ENCODE results near the gene FMN1. TPM values are rescaled to one million over a fixed set of nuclear protein-coding genes. Genes with fewer than 3 reads are reported as not detected.

FMN1 gene
- total and polyA plus RNA-seq, 7 donors = 3.0 to 19.9 (median 6.7) TPM

DNA sequence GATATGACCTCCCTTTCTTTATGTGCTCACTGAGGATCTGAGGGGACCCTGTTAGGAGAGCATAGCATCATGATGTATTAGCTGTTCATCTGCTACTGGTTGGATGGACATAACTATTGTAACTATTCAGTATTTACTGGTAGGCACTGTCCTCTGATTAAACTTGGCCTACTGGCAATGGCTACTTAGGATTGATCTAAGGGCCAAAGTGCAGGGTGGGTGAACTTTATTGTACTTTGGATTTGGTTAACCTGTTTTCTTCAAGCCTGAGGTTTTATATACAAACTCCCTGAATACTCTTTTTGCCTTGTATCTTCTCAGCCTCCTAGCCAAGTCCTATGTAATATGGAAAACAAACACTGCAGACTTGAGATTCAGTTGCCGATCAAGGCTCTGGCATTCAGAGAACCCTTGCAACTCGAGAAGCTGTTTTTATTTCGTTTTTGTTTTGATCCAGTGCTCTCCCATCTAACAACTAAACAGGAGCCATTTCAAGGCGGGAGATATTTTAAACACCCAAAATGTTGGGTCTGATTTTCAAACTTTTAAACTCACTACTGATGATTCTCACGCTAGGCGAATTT lies 461.8 kb downstream of the FMN1 start:
- peaks cover 0 to 4% (median under 1%) of the 10 kb centered on the region in 4 donors for H3K9me3 ChIP-seq
- 81 to 88% methylated on average over 6 of the region's 6 CpGs for WGBS, 2 donors
- H3K4me3 ChIP-seq = no peak overlapping the region
- no peak for DNase-seq
- no peaks in the 10 kb centered on the region for H3K27me3 ChIP-seq
- TF ChIP-seq POLR2AphosphoS5 (IDR thresholded peaks at IDR 0.05) (no peak), POLR2A (IDR thresholded peaks at IDR 0.05) (no peak)
- H3K27ac ChIP-seq = no peak overlapping the region
- no peaks in the 10 kb centered on the region for H3K36me3 ChIP-seq
- intact Hi-C loops (cut with DNase I) = no loop called here
- peaks cover 0 to 3% (median 0%) of the 10 kb centered on the region in 4 donors for H3K4me1 ChIP-seq

DNA sequence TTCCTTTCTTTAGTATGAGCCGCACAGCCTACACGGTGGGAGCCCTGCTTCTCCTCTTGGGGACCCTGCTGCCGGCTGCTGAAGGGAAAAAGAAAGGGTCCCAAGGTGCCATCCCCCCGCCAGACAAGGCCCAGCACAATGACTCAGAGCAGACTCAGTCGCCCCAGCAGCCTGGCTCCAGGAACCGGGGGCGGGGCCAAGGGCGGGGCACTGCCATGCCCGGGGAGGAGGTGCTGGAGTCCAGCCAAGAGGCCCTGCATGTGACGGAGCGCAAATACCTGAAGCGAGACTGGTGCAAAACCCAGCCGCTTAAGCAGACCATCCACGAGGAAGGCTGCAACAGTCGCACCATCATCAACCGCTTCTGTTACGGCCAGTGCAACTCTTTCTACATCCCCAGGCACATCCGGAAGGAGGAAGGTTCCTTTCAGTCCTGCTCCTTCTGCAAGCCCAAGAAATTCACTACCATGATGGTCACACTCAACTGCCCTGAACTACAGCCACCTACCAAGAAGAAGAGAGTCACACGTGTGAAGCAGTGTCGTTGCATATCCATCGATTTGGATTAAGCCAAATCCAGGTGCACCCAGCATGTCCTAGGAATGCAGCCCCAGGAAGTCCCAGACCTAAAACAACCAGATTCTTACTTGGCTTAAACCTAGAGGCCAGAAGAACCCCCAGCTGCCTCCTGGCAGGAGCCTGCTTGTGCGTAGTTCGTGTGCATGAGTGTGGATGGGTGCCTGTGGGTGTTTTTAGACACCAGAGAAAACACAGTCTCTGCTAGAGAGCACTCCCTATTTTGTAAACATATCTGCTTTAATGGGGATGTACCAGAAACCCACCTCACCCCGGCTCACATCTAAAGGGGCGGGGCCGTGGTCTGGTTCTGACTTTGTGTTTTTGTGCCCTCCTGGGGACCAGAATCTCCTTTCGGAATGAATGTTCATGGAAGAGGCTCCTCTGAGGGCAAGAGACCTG lies 463.5 kb downstream of the FMN1 start:
- Histone ChIP-seq H3K27me3 (no peaks in the 10 kb centered on the region), H3K4me1 (peaks cover 0 to 3% (median 0%) of the 10 kb centered on the region in 4 donors), H3K9me3 (peaks cover 0 to 4% (median under 1%) of the 10 kb centered on the region in 4 donors), H3K27ac (no peak overlapping the region), H3K4me3 (no peak overlapping the region), H3K36me3 (no peaks in the 10 kb centered on the region)
- DNase-seq = no peak
- WGBS, 2 donors = 38 to 53% methylated on average over 27 of the region's 27 CpGs
- TF ChIP-seq EP300 (IDR thresholded peaks at IDR 0.05) (no peak), POLR2A (IDR thresholded peaks at IDR 0.05) (no peak), POLR2AphosphoS5 (IDR thresholded peaks at IDR 0.05) (no peak)
- intact Hi-C loops (cut with DNase I) = no loop called here

DNA sequence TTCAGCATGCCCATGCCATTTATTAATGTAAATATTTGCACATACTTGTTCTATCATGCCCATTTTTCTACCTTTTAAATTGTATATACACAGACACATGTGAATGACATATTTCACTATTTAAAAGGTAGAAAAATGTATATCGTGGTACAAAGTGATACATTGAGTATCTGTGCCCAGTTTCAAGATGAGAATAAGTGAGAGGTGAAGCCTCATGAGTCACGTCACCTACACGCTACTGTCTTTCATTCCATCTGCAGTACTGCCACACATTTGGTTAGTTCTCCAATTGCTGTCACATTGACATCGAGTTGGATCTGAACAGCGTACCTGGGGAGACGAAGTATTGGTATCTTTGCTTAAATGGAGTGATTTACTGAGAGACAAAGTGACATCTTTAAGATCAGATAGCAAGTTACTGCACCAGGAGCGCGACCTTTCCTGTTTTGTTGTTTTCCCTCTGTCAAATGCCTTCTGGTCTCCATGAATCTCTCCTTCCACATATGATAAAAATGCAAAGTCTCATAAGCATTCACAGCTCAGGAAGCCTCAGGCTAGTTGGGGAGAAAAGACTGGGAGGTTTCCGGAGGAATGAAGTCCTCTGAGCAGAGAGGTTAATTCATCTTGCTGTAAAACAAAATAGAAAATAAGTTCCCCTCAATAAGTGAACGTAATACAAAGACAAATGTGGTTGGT lies 464.7 kb downstream of the FMN1 start:
- H3K4me1 ChIP-seq = peaks cover 0 to 3% (median 0%) of the 10 kb centered on the region in 4 donors
- H3K27me3 ChIP-seq = no peaks in the 10 kb centered on the region
- no peak for DNase-seq
- TF ChIP-seq EP300 (IDR thresholded peaks at IDR 0.05) (no peak), POLR2AphosphoS5 (IDR thresholded peaks at IDR 0.05) (no peak), POLR2A (IDR thresholded peaks at IDR 0.05) (no peak)
- TF ChIP-seq, protein P1, sequence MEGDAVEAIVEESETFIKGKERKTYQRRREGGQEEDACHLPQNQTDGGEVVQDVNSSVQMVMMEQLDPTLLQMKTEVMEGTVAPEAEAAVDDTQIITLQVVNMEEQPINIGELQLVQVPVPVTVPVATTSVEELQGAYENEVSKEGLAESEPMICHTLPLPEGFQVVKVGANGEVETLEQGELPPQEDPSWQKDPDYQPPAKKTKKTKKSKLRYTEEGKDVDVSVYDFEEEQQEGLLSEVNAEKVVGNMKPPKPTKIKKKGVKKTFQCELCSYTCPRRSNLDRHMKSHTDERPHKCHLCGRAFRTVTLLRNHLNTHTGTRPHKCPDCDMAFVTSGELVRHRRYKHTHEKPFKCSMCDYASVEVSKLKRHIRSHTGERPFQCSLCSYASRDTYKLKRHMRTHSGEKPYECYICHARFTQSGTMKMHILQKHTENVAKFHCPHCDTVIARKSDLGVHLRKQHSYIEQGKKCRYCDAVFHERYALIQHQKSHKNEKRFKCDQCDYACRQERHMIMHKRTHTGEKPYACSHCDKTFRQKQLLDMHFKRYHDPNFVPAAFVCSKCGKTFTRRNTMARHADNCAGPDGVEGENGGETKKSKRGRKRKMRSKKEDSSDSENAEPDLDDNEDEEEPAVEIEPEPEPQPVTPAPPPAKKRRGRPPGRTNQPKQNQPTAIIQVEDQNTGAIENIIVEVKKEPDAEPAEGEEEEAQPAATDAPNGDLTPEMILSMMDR (IDR thresholded peaks at IDR 0.05) = no peak
- intact Hi-C loops (cut with DNase I) = no loop called here
- no peaks in the 10 kb centered on the region for H3K36me3 ChIP-seq
- peaks cover 0 to 4% (median under 1%) of the 10 kb centered on the region in 4 donors for H3K9me3 ChIP-seq
- no peak overlapping the region for H3K27ac ChIP-seq
- 87 to 92% methylated on average over 10 of the region's 10 CpGs for WGBS, 2 donors
- no peak overlapping the region for H3K4me3 ChIP-seq

DNA sequence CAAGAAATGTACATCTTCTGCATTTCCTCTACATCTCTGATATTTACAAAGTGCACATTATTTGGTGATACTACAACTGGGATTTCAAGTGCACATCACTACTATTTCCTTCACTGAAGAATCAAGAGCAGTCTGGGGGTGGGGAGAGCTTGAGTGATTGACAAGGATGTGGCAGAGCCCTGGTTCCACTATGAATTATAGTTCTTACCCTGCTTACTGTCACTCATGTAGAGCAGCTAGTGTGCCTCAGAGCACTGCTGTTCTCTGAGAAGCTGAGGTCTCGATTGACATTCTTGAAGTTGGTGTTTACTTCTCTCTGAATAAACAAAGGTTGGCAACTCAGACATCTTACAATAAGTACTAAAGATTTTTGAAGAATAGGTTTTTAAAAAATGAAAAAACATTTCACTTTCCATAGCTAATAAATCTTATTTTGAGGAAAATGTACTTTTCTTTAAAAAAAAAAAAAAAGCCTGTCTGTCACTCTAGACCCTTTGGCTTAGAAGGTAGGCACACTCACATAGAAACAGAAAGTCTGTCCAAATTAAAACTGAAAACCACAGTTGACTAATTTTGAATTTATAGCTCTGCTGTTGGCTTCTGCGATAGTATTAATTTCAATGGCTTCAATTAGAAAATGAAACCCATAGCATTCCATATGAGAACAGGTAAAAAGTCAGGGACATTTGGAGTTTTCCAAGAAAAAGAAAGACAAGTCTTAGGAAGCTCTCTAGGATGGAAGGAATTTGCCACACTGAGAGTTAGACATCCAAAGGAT lies 471.2 kb downstream of the FMN1 start:
- Histone ChIP-seq H3K36me3 (no peaks in the 10 kb centered on the region), H3K4me3 (no peak overlapping the region), H3K4me1 (peaks cover 0 to 10% (median 5%) of the 10 kb centered on the region in 4 donors), H3K27ac (no peak overlapping the region), H3K27me3 (peaks cover 5 to 21% (median 15%) of the 10 kb centered on the region in 3 donors), H3K9me3 (peaks cover 0 to 3% (median under 1%) of the 10 kb centered on the region in 4 donors)
- intact Hi-C loops (cut with DNase I) = no loop called here
- no peak for DNase-seq
- no peak for TF ChIP-seq POLR2AphosphoS5 (IDR thresholded peaks at IDR 0.05)
- no peak for TF ChIP-seq POLR2A (IDR thresholded peaks at IDR 0.05)
- TF ChIP-seq EP300 (IDR thresholded peaks at IDR 0.05) = no peak
- TF ChIP-seq, protein P1 (IDR thresholded peaks at IDR 0.05) = no peak
- WGBS, 2 donors = 57 to 76% methylated on average over 2 of the region's 2 CpGs

DNA sequence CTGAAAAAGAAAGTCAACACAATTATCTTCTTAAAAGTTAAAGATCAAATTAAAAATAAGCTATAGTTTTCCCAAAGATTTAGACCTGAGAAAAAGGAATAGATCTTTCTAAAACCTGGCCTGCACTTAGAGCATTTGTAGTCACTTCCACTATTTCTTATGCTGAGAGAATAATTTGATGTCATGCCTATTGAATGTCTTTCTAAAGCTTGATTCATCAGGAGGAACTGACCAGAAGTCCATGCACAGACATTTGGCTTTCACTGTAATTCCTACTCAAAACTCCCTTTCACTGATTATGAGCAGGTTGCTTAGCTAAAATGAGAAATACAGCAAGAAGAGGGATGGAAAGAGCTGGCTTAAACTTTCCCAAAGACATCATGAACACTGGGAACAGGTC lies 472.4 kb downstream of the FMN1 start:
- intact Hi-C loops (cut with DNase I) = no loop called here

More for the DNA sequence above, 472.4 kb downstream of the FMN1 start:
- peak overlapping the region in 1 of 4 donors; percentile 18 for H3K27ac ChIP-seq
- no peak for DNase-seq
- TF ChIP-seq POLR2A (IDR thresholded peaks at IDR 0.05) (no peak), EP300 (IDR thresholded peaks at IDR 0.05) (no peak), POLR2AphosphoS5 (IDR thresholded peaks at IDR 0.05) (no peak)
- TF ChIP-seq, protein P1 (IDR thresholded peaks at IDR 0.05) = no peak
- peaks cover 14 to 33% (median 27%) of the 10 kb centered on the region in 3 donors for H3K27me3 ChIP-seq
- H3K36me3 ChIP-seq = no peaks in the 10 kb centered on the region
- no peak overlapping the region for H3K4me3 ChIP-seq
- H3K4me1 ChIP-seq = peaks cover 0 to 22% (median 15%) of the 10 kb centered on the region in 4 donors
- H3K9me3 ChIP-seq = no peaks in the 10 kb centered on the region
